ENCODE data around the gene ADSL.
"Not testable (repeated sequence)": the region's sequence is repeated elsewhere in the genome, so short reads cannot be mapped to it uniquely, and the experiment has no call there.

Gene ADSL

GRCh38 chr22:40378448-40378847 lies 32.1 kb downstream of the ADSL start:
- not testable (repeated sequence) for H3K36me3 ChIP-seq (ENCODE audit: control insufficient read depth, insufficient read depth, low read length); H3K4me3 ChIP-seq (ENCODE audit: low read depth, low read length); H3K27me3 ChIP-seq (ENCODE audit: control insufficient read depth, insufficient read depth, low read length); H3K4me1 ChIP-seq (ENCODE audit: control insufficient read depth, insufficient read depth, low read length); H3K9ac ChIP-seq (ENCODE audit: low read depth, low read length); H3K9me3 ChIP-seq (ENCODE audit: control insufficient read depth, insufficient read depth, low read length)

- no peaks in the 10 kb centered on the region for H3K4me1 ChIP-seq (ENCODE audit: control insufficient read depth, insufficient read depth, low read length)
- H3K9ac ChIP-seq (ENCODE audit: low read depth, low read length), result no peak overlapping the region
- H3K4me3 ChIP-seq (ENCODE audit: low read depth, low read length), result no peak overlapping the region
- H3K27me3 ChIP-seq (ENCODE audit: control insufficient read depth, insufficient read depth, low read length), result no peaks in the 10 kb centered on the region
- H3K36me3 ChIP-seq (ENCODE audit: control insufficient read depth, insufficient read depth, low read length), result no peaks in the 10 kb centered on the region
- no peaks in the 10 kb centered on the region for H3K9me3 ChIP-seq (ENCODE audit: control insufficient read depth, insufficient read depth, low read length)
Measured at GRCh38 chr22:40381461-40381860, 35.2 kb downstream of the ADSL start.

GRCh38 chr22:40383905-40384304 lies 37.6 kb downstream of the ADSL start:
- no peak overlapping the region for H3K4me3 ChIP-seq (ENCODE audit: low read depth, low read length)
- H3K9ac ChIP-seq (ENCODE audit: low read depth, low read length), result no peak overlapping the region
- no peaks in the 10 kb centered on the region for H3K9me3 ChIP-seq (ENCODE audit: control insufficient read depth, insufficient read depth, low read length)
- H3K36me3 ChIP-seq (ENCODE audit: control insufficient read depth, insufficient read depth, low read length), result no peaks in the 10 kb centered on the region
- no peaks in the 10 kb centered on the region for H3K27me3 ChIP-seq (ENCODE audit: control insufficient read depth, insufficient read depth, low read length)
- H3K4me1 ChIP-seq (ENCODE audit: control insufficient read depth, insufficient read depth, low read length), result no peaks in the 10 kb centered on the region

GRCh38 chr22:40385036-40385782 lies 38.9 kb downstream of the ADSL start:
- H3K4me3 ChIP-seq (ENCODE audit: low read depth, low read length), result no peak overlapping the region
- H3K4me1 ChIP-seq (ENCODE audit: control insufficient read depth, insufficient read depth, low read length), result no peaks in the 10 kb centered on the region
- H3K27me3 ChIP-seq (ENCODE audit: control insufficient read depth, insufficient read depth, low read length), result no peaks in the 10 kb centered on the region
- no peaks in the 10 kb centered on the region for H3K9me3 ChIP-seq (ENCODE audit: control insufficient read depth, insufficient read depth, low read length)
- H3K9ac ChIP-seq (ENCODE audit: low read depth, low read length), result no peak overlapping the region
- H3K36me3 ChIP-seq (ENCODE audit: control insufficient read depth, insufficient read depth, low read length), result no peaks in the 10 kb centered on the region

- Histone ChIP-seq H3K4me3 (ENCODE audit: low read depth, low read length) (no peak overlapping the region), H3K9ac (ENCODE audit: low read depth, low read length) (no peak overlapping the region), H3K9me3 (ENCODE audit: control insufficient read depth, insufficient read depth, low read length) (no peaks in the 10 kb centered on the region), H3K27me3 (ENCODE audit: control insufficient read depth, insufficient read depth, low read length) (no peaks in the 10 kb centered on the region), H3K36me3 (ENCODE audit: control insufficient read depth, insufficient read depth, low read length) (no peaks in the 10 kb centered on the region), H3K4me1 (ENCODE audit: control insufficient read depth, insufficient read depth, low read length) (no peaks in the 10 kb centered on the region)
Measured at GRCh38 chr22:40387746-40388145, 41.4 kb downstream of the ADSL start.

- Histone ChIP-seq H3K27me3 (ENCODE audit: control insufficient read depth, insufficient read depth, low read length) (no peaks in the 10 kb centered on the region), H3K36me3 (ENCODE audit: control insufficient read depth, insufficient read depth, low read length) (no peaks in the 10 kb centered on the region), H3K4me1 (ENCODE audit: control insufficient read depth, insufficient read depth, low read length) (no peaks in the 10 kb centered on the region), H3K9ac (ENCODE audit: low read depth, low read length) (no peak overlapping the region), H3K4me3 (ENCODE audit: low read depth, low read length) (no peak overlapping the region), H3K9me3 (ENCODE audit: control insufficient read depth, insufficient read depth, low read length) (no peaks in the 10 kb centered on the region)
Measured at GRCh38 chr22:40388231-40388630, 41.9 kb downstream of the ADSL start.

- no peak overlapping the region for H3K9ac ChIP-seq (ENCODE audit: low read depth, low read length)
- no peaks in the 10 kb centered on the region for H3K36me3 ChIP-seq (ENCODE audit: control insufficient read depth, insufficient read depth, low read length)
- H3K4me3 ChIP-seq (ENCODE audit: low read depth, low read length), result no peak overlapping the region
- H3K9me3 ChIP-seq (ENCODE audit: control insufficient read depth, insufficient read depth, low read length), result no peaks in the 10 kb centered on the region
- H3K27me3 ChIP-seq (ENCODE audit: control insufficient read depth, insufficient read depth, low read length), result no peaks in the 10 kb centered on the region
- no peaks in the 10 kb centered on the region for H3K4me1 ChIP-seq (ENCODE audit: control insufficient read depth, insufficient read depth, low read length)
Measured at GRCh38 chr22:40391417-40391816, 45.1 kb downstream of the ADSL start.

- H3K4me1 ChIP-seq (ENCODE audit: control insufficient read depth, insufficient read depth, low read length), result peaks cover under 1% of the 10 kb centered on the region
- no peak overlapping the region for H3K9ac ChIP-seq (ENCODE audit: low read depth, low read length)
- no peaks in the 10 kb centered on the region for H3K27me3 ChIP-seq (ENCODE audit: control insufficient read depth, insufficient read depth, low read length)
- no peaks in the 10 kb centered on the region for H3K36me3 ChIP-seq (ENCODE audit: control insufficient read depth, insufficient read depth, low read length)
- no peak overlapping the region for H3K4me3 ChIP-seq (ENCODE audit: low read depth, low read length)
- no peaks in the 10 kb centered on the region for H3K9me3 ChIP-seq (ENCODE audit: control insufficient read depth, insufficient read depth, low read length)
Measured at GRCh38 chr22:40392618-40393017, 46.3 kb downstream of the ADSL start.

GRCh38 chr22:40394607-40395006 lies 48.3 kb downstream of the ADSL start:
- Histone ChIP-seq H3K4me3 (ENCODE audit: low read depth, low read length) (no peak overlapping the region), H3K9ac (ENCODE audit: low read depth, low read length) (no peak overlapping the region), H3K36me3 (ENCODE audit: control insufficient read depth, insufficient read depth, low read length) (no peaks in the 10 kb centered on the region), H3K27me3 (ENCODE audit: control insufficient read depth, insufficient read depth, low read length) (no peaks in the 10 kb centered on the region), H3K4me1 (ENCODE audit: control insufficient read depth, insufficient read depth, low read length) (peaks cover 2% of the 10 kb centered on the region), H3K9me3 (ENCODE audit: control insufficient read depth, insufficient read depth, low read length) (no peaks in the 10 kb centered on the region)

GRCh38 chr22:40395607-40396006 lies 49.3 kb downstream of the ADSL start:
- no peak overlapping the region for H3K4me3 ChIP-seq (ENCODE audit: low read depth, low read length)
- H3K9ac ChIP-seq (ENCODE audit: low read depth, low read length), result no peak overlapping the region
- no peaks in the 10 kb centered on the region for H3K27me3 ChIP-seq (ENCODE audit: control insufficient read depth, insufficient read depth, low read length)
- H3K36me3 ChIP-seq (ENCODE audit: control insufficient read depth, insufficient read depth, low read length), result no peaks in the 10 kb centered on the region
- no peaks in the 10 kb centered on the region for H3K9me3 ChIP-seq (ENCODE audit: control insufficient read depth, insufficient read depth, low read length)
- peaks cover 2% of the 10 kb centered on the region for H3K4me1 ChIP-seq (ENCODE audit: control insufficient read depth, insufficient read depth, low read length)

- Histone ChIP-seq H3K9ac (ENCODE audit: low read depth, low read length) (no peak overlapping the region), H3K4me1 (ENCODE audit: control insufficient read depth, insufficient read depth, low read length) (peaks cover 2% of the 10 kb centered on the region), H3K4me3 (ENCODE audit: low read depth, low read length) (no peak overlapping the region)
Measured at GRCh38 chr22:40396882-40397281, 50.6 kb downstream of the ADSL start.

GRCh38 chr22:40397396-40397795 lies 51.1 kb downstream of the ADSL start:
- Histone ChIP-seq H3K9ac (ENCODE audit: low read depth, low read length) (no peak overlapping the region), H3K4me3 (ENCODE audit: low read depth, low read length) (no peak overlapping the region)

More at GRCh38 chr22:40396882-40397281, 50.6 kb downstream of the ADSL start:
- H3K36me3 ChIP-seq (ENCODE audit: control insufficient read depth, insufficient read depth, low read length), result peaks cover 3% of the 10 kb centered on the region
- no peaks in the 10 kb centered on the region for H3K9me3 ChIP-seq (ENCODE audit: control insufficient read depth, insufficient read depth, low read length)
- no peaks in the 10 kb centered on the region for H3K27me3 ChIP-seq (ENCODE audit: control insufficient read depth, insufficient read depth, low read length)

More at GRCh38 chr22:40397396-40397795, 51.1 kb downstream of the ADSL start:
- Histone ChIP-seq H3K36me3 (ENCODE audit: control insufficient read depth, insufficient read depth, low read length) (peaks cover 6% of the 10 kb centered on the region), H3K4me1 (ENCODE audit: control insufficient read depth, insufficient read depth, low read length) (peaks cover 2% of the 10 kb centered on the region), H3K27me3 (ENCODE audit: control insufficient read depth, insufficient read depth, low read length) (no peaks in the 10 kb centered on the region), H3K9me3 (ENCODE audit: control insufficient read depth, insufficient read depth, low read length) (no peaks in the 10 kb centered on the region)
